Activated CD8-positive, alpha-beta T cell treated with anti-CD3 and anti-CD28 coated beads for 36 hours (primary cell): Measurements from ENCODE around the gene STING1. TPM values are rescaled to one million over a fixed set of nuclear protein-coding genes. Genes with fewer than 3 reads are reported as not detected.
A peak's percentile ranks its signal among the peaks of the same experiment; 100 is the strongest.
"Not testable (repeated sequence)": the region's sequence is repeated elsewhere in the genome, so short reads cannot be mapped to it uniquely, and the experiment has no call there.

Experiments used
- ATAC-seq: fragments of 200-7000 bp; cut with Tn5 transposase; one replicate; pipeline ENCODE4 v1.10.0; 2021; ENCODE audit warnings: mild to moderate bottlenecking, moderate library complexity
- CTCF ChIA-PET: fragments of 350-600 bp; sonication (Branson Sonifier 250); formaldehyde crosslinking; loops from one replicate; lab custom pipeline; 2021; ENCODE audit warnings: antibody characterized with exemption; lab: Charles Lee
- POLR2A ChIA-PET: fragments of 350-600 bp; sonication (Branson Sonifier 250); formaldehyde crosslinking; loops from one replicate; lab custom pipeline; 2021; ENCODE audit warnings: antibody characterized with exemption; lab: Charles Lee
- DNase-seq: peaks from one replicate; pipeline ENCODE4 v3.0.0-alpha.2; 2020
- H3K27ac Mint-ChIP-seq: one replicate; pipeline ENCODE4 v1.8.0; 2021; ENCODE audit warnings: mild to moderate bottlenecking, mixed read lengths
- H3K27me3 Mint-ChIP-seq: one replicate; pipeline ENCODE4 v1.8.0; 2021; ENCODE audit warnings: mixed read lengths
- H3K36me3 Mint-ChIP-seq: one replicate; pipeline ENCODE4 v1.8.0; 2021; ENCODE audit warnings: low read depth, mixed read lengths
- H3K4me1 Mint-ChIP-seq: one replicate; pipeline ENCODE4 v1.8.0; 2021; ENCODE audit warnings: low read depth, mixed read lengths
- H3K4me3 Mint-ChIP-seq: one replicate; pipeline ENCODE4 v1.8.0; 2021; ENCODE audit warnings: mild to moderate bottlenecking, moderate library complexity, mixed read lengths
- H3K9me3 Mint-ChIP-seq: one replicate; pipeline ENCODE4 v1.8.0; 2021; ENCODE audit warnings: mixed read lengths
- intact Hi-C: fragments of 100-400 bp; cut with micrococcal nuclease; formaldehyde crosslinking; loops from one replicate; pipeline ENCODE4 v1.10.0; 2022
- total RNA-seq, 2 experiments: library from RNA; stranded (reverse); gene quantifications; one replicate each; pipeline ENCODE4 v1.2.3, GENCODE V29; 2021
- TF ChIP-seq, protein P1 (sequence below): fragments of 200-600 bp; IDR thresholded peaks from one replicate; pipeline ENCODE4 v1.8.0; 2022; ENCODE audit warnings: antibody characterized with exemption, mild to moderate bottlenecking

Gene STING1
- total RNA-seq, 2 experiments from 2014 or later = 43.7 to 46.3 TPM

DNA sequence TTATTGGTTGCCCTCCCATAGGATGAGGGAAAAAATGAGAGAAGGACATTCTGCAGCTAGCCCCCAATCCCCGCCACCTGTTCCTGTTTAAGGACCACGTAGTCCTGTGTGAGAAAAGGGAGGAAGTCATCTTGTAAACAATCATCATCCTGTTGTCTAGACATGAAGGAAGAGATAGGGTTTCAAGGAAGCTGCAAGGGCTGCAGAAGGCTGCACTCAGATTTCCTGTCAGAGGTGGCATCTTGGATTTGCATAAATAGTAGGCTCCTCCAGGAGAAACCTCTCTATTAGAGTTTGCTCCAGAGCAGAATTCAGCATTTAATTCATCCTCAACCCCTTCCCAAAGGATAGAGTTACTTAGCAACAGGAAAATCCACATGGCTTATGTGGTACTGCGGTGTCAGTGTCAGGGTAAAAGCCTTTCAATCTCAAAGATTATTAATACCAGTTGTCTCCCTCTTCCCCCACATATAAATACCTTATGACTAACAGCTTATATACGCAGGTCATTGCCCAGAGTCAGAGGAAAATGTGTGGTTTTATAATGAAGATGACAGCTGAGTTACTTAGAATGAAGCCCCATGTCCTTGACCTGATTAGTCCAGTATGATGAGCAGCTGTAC is 38.6 kb downstream of the STING1 start:
- Mint-ChIP-seq H3K27me3 (no peaks in the 10 kb centered on the region), H3K36me3 (no peaks in the 10 kb centered on the region), H3K4me3 (no peak overlapping the region), H3K27ac (peak overlapping the region; percentile 60), H3K4me1 (peaks cover 53% of the 10 kb centered on the region), H3K9me3 (no peaks in the 10 kb centered on the region)
- ATAC-seq = peak; percentile 19
- TF ChIP-seq, protein P1, sequence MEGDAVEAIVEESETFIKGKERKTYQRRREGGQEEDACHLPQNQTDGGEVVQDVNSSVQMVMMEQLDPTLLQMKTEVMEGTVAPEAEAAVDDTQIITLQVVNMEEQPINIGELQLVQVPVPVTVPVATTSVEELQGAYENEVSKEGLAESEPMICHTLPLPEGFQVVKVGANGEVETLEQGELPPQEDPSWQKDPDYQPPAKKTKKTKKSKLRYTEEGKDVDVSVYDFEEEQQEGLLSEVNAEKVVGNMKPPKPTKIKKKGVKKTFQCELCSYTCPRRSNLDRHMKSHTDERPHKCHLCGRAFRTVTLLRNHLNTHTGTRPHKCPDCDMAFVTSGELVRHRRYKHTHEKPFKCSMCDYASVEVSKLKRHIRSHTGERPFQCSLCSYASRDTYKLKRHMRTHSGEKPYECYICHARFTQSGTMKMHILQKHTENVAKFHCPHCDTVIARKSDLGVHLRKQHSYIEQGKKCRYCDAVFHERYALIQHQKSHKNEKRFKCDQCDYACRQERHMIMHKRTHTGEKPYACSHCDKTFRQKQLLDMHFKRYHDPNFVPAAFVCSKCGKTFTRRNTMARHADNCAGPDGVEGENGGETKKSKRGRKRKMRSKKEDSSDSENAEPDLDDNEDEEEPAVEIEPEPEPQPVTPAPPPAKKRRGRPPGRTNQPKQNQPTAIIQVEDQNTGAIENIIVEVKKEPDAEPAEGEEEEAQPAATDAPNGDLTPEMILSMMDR = no peak
- POLR2A ChIA-PET = interaction anchor here (2.2 to 4.7 kb wide), 2 partner anchors 13 to 39 kb away, joined by 7 to 26 read pairs; partner anchors contain the start of gene STING1
- CTCF ChIA-PET = interaction anchor here (1.3 to 1.6 kb wide), 3 partner anchors 11 to 51 kb away, joined by 3 to 4 read pairs (median 3); no protein-coding TSS in a partner anchor
- intact Hi-C loops = no loop called here
- no peak for DNase-seq

DNA sequence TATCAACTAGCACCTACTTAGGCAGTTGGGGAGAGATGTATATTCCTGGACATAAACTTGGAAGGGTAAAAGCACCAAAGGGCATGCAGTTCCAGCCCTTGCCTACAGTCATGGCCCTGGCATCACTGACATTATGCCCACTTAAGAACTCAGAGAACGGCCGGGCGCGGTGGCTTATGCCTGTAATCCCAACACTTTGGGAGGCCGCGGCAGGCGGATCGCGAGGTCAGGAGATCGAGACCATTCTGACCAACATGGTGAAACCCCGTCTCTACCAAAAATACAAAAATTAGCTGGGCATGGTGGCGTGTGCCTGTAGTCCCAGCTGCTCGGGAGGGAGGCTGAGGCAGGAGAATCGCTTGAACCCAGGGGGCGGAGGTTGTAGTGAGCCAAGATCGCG is 42.1 kb downstream of the STING1 start:
- H3K9me3 Mint-ChIP-seq, H3K27ac Mint-ChIP-seq, ATAC-seq, H3K4me3 Mint-ChIP-seq, H3K27me3 Mint-ChIP-seq, DNase-seq, H3K36me3 Mint-ChIP-seq, intact Hi-C loops: not testable (repeated sequence)
- ChIA-PET CTCF (interaction anchor here (1.5 to 2.7 kb wide), 3 partner anchors 18 to 123 kb away, joined by 3 to 13 read pairs (median 9); no protein-coding TSS in a partner anchor), POLR2A (interaction anchor here (1.3 kb wide), 1 partner anchor 33 kb away, joined by 5 read pairs; no protein-coding TSS in a partner anchor)
- peaks cover 41% of the 10 kb centered on the region for H3K4me1 Mint-ChIP-seq

DNA sequence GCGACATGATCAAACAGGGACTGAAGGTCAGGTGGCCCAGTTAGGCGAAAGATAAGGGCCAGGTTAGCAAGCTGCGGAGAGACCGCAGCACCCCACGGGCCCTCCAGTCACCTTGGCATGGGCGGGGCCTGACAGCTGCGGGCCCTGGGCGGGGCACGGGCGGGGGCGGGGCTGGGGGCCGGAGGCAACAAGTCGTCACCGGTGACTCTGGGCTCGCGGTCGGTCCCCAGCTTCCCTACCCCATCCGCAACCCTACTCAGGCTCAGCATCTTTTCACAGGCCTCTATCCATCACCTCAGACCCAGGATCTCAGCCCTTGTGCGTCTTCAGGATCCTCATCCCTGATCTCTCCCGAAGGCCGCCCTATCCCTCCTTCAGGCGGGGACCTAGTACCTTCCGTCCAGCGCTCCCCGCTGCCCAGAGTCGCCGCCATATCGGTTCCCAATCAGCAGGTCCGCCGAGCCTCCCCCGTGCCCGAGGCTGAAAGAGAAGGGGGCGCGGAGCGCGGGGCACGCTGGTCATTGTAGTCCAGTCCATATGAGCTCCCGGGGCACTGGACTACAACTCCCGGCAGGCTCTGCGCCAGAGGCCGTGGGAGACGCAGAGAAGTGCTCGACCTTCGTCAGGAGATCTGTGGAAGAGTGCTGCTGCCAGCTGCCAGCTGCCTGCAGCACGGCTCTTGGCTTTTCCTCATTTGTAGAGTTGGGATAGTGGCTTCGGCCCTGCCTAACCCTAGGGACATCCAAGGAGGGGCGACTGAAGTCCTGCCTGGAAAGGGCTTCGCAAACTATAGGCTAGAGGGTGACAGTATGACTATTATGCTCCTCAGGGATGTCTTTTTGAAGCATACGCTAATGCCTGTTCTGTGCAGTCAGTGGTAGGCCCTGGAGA is 43.3 kb downstream of the STING1 start, which contains the start of gene DNAJC18:
Gene DNAJC18, minus strand, starts transcription at position 513 of the 891 bp plus-strand sequence. Its CDS starts 80 bp downstream, at position 433.
- ATAC-seq = peak; percentile 91
- intact Hi-C loops = no loop called here
- peaks cover 42% of the 10 kb centered on the region for H3K4me1 Mint-ChIP-seq
- peaks cover 15% of the 10 kb centered on the region for H3K36me3 Mint-ChIP-seq
- H3K27ac Mint-ChIP-seq = peak within 1 kb of the TSS; percentile 96
- TF ChIP-seq, protein P1 = no peak
- DNase-seq = peak; percentile 98
- H3K27me3 Mint-ChIP-seq = no peaks in the 10 kb centered on the region
- peak within 1 kb of the TSS; percentile 91 for H3K4me3 Mint-ChIP-seq
- no peaks in the 10 kb centered on the region for H3K9me3 Mint-ChIP-seq
- ChIA-PET POLR2A (interaction anchor here (0.6 to 1.4 kb wide), 9 partner anchors 9 to 306 kb away, joined by 3 to 5 read pairs (median 3); partner anchors contain the start of gene SPATA24), CTCF (interaction anchor here (0.7 to 1.9 kb wide), 8 partner anchors 17 to 124 kb away, joined by 3 to 11 read pairs (median 3); partner anchors contain the start of gene STING1)

DNA sequence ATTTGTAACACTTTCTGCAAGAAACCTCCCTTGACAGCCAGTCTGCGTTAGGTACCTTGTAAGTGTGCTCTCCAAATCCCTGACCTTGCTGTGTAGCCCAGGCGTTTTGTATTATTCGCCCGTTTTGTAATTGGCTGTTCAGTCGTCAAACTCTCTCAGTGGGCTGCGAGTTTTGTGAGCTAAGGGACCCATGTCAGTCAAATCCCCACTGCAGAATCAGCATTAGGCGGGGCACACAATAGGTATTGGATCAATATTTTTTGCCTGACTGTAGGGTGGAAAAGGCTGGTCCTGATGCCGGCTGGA is 43.9 kb downstream of the STING1 start:
- Mint-ChIP-seq H3K4me1 (peaks cover 36% of the 10 kb centered on the region), H3K9me3 (no peaks in the 10 kb centered on the region), H3K4me3 (peak overlapping the region; percentile 91), H3K36me3 (peaks cover 15% of the 10 kb centered on the region), H3K27me3 (no peaks in the 10 kb centered on the region), H3K27ac (peak overlapping the region; percentile 96)
- intact Hi-C loops = no loop called here
- TF ChIP-seq, protein P1 = no peak
- ChIA-PET CTCF (interaction anchor here (0.7 to 1.9 kb wide), 6 partner anchors 16 to 75 kb away, joined by 3 to 11 read pairs (median 4); partner anchors contain the start of gene STING1), POLR2A (interaction anchor here (0.6 to 2.2 kb wide), 9 partner anchors 8 to 307 kb away, joined by 3 to 11 read pairs (median 3); partner anchors contain the start of gene SPATA24)
- DNase-seq (no peak), ATAC-seq (no peak)

DNA sequence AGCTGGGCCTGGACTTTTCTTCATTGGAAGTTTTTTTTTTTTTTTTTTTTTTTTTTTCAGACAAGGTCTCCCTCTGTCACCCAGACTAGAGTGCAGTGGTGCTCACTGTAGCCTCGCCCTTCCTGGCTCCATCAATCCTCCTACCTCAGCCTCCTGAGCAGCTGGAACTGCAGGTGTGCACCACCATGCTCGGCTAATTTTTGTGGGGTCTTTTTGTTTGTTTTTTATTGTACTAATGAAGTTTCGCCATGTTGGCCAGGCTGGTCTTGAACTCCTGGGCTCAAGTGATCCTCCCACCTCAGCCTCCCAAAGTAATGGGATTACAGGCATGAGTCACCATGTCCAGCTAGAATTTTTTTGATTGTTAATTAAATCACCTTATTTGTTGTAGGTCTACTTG is 46.9 kb downstream of the STING1 start:
- POLR2A ChIA-PET = interaction anchor here (0.6 to 1.6 kb wide), 2 partner anchors 26 to 77 kb away, joined by 3 to 4 read pairs; no protein-coding TSS in a partner anchor
- CTCF ChIA-PET = interaction anchor here (0.6 to 2.9 kb wide), 5 partner anchors 13 to 330 kb away, joined by 3 to 23 read pairs (median 4); partner anchors contain the start of gene STING1
- DNase-seq (no peak), ATAC-seq (no peak)
- TF ChIP-seq, protein P1 = no peak
- peaks cover 15% of the 10 kb centered on the region for H3K36me3 Mint-ChIP-seq
- intact Hi-C loops = no loop called here
- H3K9me3 Mint-ChIP-seq = no peaks in the 10 kb centered on the region
- no peak overlapping the region for H3K4me3 Mint-ChIP-seq
- H3K4me1 Mint-ChIP-seq = peaks cover 28% of the 10 kb centered on the region
- H3K27me3 Mint-ChIP-seq = no peaks in the 10 kb centered on the region
- H3K27ac Mint-ChIP-seq = no peak overlapping the region
